ENCODE results near the gene DHRS7B.
"Not testable (repeated sequence)": the region's sequence is repeated elsewhere in the genome, so short reads cannot be mapped to it uniquely, and the experiment has no call there.

GRCh38 chr17:21107067-21107650 lies 19.6 kb upstream of the DHRS7B start:
- not testable (repeated sequence) for TF ChIP-seq REST (IDR thresholded peaks at IDR 0.05; ENCODE audit: insufficient read depth in 1 of 2, low read depth in 2 of 2, low read length in 1 of 2); CTCF (IDR thresholded peaks at IDR 0.05); POLR2AphosphoS5 (IDR thresholded peaks at IDR 0.05; ENCODE audit: low read depth, low read length); TCF7L2 (IDR thresholded peaks at IDR 0.05; ENCODE audit: low read depth, low read length)

All from Panc1 (cell line).